H1 (cell line): ENCODE results near the gene CLPTM1L.

ENCODE experiments used
- CTCF ChIP-seq, 3 experiments: IDR thresholded peaks; 1 replicate in 2 of 3; 2 replicates in 1 of 3; pipeline versions ENCODE4 v1.5.1 to v1.6.1; 2011; ENCODE audit warnings: low read length in 3 of 3, mild to moderate bottlenecking in 3 of 3, inconsistent platforms in 2 of 3, low read depth in 1 of 3, moderate library complexity in 1 of 3; ENCODE audit not compliant: insufficient read depth in 1 of 3; ENCODE audit errors: control extremely low read depth in 1 of 3
- EP300 ChIP-seq, 2 experiments: IDR thresholded peaks; 1 replicate in 1 of 2; 2 replicates in 1 of 2; pipeline ENCODE4 v1.6.1; 2011 to 2012; ENCODE audit warnings: low read depth in 2 of 2, low read length in 2 of 2, mild to moderate bottlenecking in 2 of 2, borderline replicate concordance in 1 of 2, inconsistent platforms in 1 of 2, moderate library complexity in 1 of 2
- POLR2A ChIP-seq, 2 experiments: IDR thresholded peaks; 1 replicate in 1 of 2; 2 replicates in 1 of 2; pipeline ENCODE4 v1.6.1; 2011; ENCODE audit warnings: low read depth in 2 of 2, low read length in 2 of 2, mild to moderate bottlenecking in 2 of 2; ENCODE audit errors: control extremely low read depth in 1 of 2
- RFX5 ChIP-seq: IDR thresholded peaks from 2 replicates; pipeline ENCODE4 v1.6.1; 2011; ENCODE audit warnings: low read depth, low read length, improper control_type of control experiment, borderline replicate concordance
- TF ChIP-seq, protein P1 (sequence below): IDR thresholded peaks from 2 replicates; pipeline ENCODE4 v1.6.1; 2011; ENCODE audit warnings: low read depth, mild to moderate bottlenecking, low read length; ENCODE audit not compliant: insufficient read depth

- TF ChIP-seq CTCF (IDR thresholded peaks at IDR 0.05; ENCODE audit: control extremely low read depth in 1 of 3, insufficient read depth in 1 of 3, low read depth in 1 of 3, low read length in 3 of 3) = no peak
- no peak for TF ChIP-seq POLR2A (IDR thresholded peaks at IDR 0.05; ENCODE audit: control extremely low read depth in 1 of 2, low read depth in 2 of 2, low read length in 2 of 2)
- no peak for TF ChIP-seq EP300 (IDR thresholded peaks at IDR 0.05; ENCODE audit: borderline replicate concordance in 1 of 2, low read depth in 2 of 2, low read length in 2 of 2)
- TF ChIP-seq, protein P1, sequence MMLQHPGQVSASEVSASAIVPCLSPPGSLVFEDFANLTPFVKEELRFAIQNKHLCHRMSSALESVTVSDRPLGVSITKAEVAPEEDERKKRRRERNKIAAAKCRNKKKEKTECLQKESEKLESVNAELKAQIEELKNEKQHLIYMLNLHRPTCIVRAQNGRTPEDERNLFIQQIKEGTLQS = no peak
- no peak for TF ChIP-seq RFX5
Measured at GRCh38 chr5:1294835-1295649, 49.9 kb downstream of the CLPTM1L start, which contains the start of gene TERT.
